HepG2 (cell line): ENCODE data around the gene TEX14. TPM values are rescaled to one million over a fixed set of nuclear protein-coding genes. Genes with fewer than 3 reads are reported as not detected.

Source experiments
- BRD4 ChIP-seq: sonication (generic); formaldehyde crosslinking; IDR thresholded peaks from 2 replicates; pipeline ENCODE4 v1.4.0; 2020; ENCODE audit warnings: missing genetic modification reagents
- DMAP1 ChIP-seq: IDR thresholded peaks from 2 replicates; pipeline ENCODE4 v1.6.1; 2016
- GABPB1 ChIP-seq: IDR thresholded peaks from 2 replicates; pipeline ENCODE4 v1.6.1; 2016; ENCODE audit warnings: mild to moderate bottlenecking, missing genetic modification reagents, moderate library complexity, missing compliant biosample characterization
- GPBP1L1 ChIP-seq: sonication (generic); formaldehyde crosslinking; IDR thresholded peaks from 2 replicates; pipeline ENCODE4 v1.5.0; 2020; ENCODE audit warnings: mild to moderate bottlenecking, missing genetic modification reagents
- HOXA5 ChIP-seq: sonication (generic); formaldehyde crosslinking; IDR thresholded peaks from 2 replicates; pipeline ENCODE4 v1.4.0; 2020; ENCODE audit warnings: missing genetic modification reagents
- IKZF5 ChIP-seq: IDR thresholded peaks from 2 replicates; pipeline ENCODE4 v1.6.1; 2018; ENCODE audit warnings: missing genetic modification reagents, mild to moderate bottlenecking, missing compliant biosample characterization
- IRF1 ChIP-seq: sonication (generic); formaldehyde crosslinking; IDR thresholded peaks from 2 replicates; pipeline ENCODE4 v1.4.0; 2020; ENCODE audit warnings: low read depth, mild to moderate bottlenecking, missing genetic modification reagents
- MEIS1 ChIP-seq: sonication (generic); formaldehyde crosslinking; IDR thresholded peaks from 2 replicates; pipeline ENCODE4 v1.9.0; 2021; ENCODE audit warnings: mild to moderate bottlenecking, missing genetic modification reagents, moderate library complexity, borderline replicate concordance
- POLR2AphosphoS5 ChIP-seq: IDR thresholded peaks from 2 replicates; pipeline ENCODE4 v1.6.1; 2012; ENCODE audit warnings: low read depth, low read length
- U2AF2 ChIP-seq: fragments of 200-400 bp; formaldehyde crosslinking; IDR thresholded peaks from 2 replicates; pipeline ENCODE4 v1.6.1; 2017; ENCODE audit warnings: low read depth, mild to moderate bottlenecking, low read length
- WIZ ChIP-seq: sonication (generic); formaldehyde crosslinking; IDR thresholded peaks from 2 replicates; pipeline ENCODE4 v1.5.1; 2020; ENCODE audit warnings: mild to moderate bottlenecking, missing genetic modification reagents
- ZKSCAN1 ChIP-seq: fragments of 150-350 bp; IDR thresholded peaks from 2 replicates; pipeline ENCODE4 v1.6.1; 2014; ENCODE audit warnings: low read length
- ZNF234 ChIP-seq: sonication (generic); formaldehyde crosslinking; conservative IDR thresholded peaks from 2 replicates; pipeline ENCODE4 v1.5.1; 2020; ENCODE audit warnings: mild to moderate bottlenecking, missing genetic modification reagents
- ZNF441 ChIP-seq: sonication (generic); formaldehyde crosslinking; IDR thresholded peaks from 2 replicates; pipeline ENCODE4 v1.7.0; 2021; ENCODE audit warnings: missing genetic modification reagents, borderline replicate concordance
- polyA plus RNA-seq, 8 experiments: library from polyadenylated mRNA; depleted of rRNA in 3 of 8; stranded (reverse) in 7 of 8; unstranded in 1 of 8; fragments of >200 nt; fragmentation: Illumina TruSeq in 4 of 8; extraction: Trizol in 4 of 8; gene quantifications; 2 replicates each; pipeline versions ENCODE4 v1.2.1 to v1.2.3, GENCODE V29; 2011 to 2016; ENCODE audit warnings: low read depth in 4 of 8, missing spikeins in 1 of 8, mixed read lengths in 1 of 8; ENCODE audit not compliant: insufficient read depth in 1 of 8
- total RNA-seq, 5 experiments: library from RNA; depleted of rRNA; stranded (reverse); fragments of >200 nt; fragmentation: Illumina TruSeq; extraction: Trizol; gene quantifications; 2 replicates each; pipeline ENCODE4 v1.2.3, GENCODE V29; 2016; ENCODE audit warnings: low read depth in 1 of 5
- TF ChIP-seq, protein P1 (sequence below): sonication (generic); formaldehyde crosslinking; IDR thresholded peaks from 2 replicates; pipeline ENCODE4 v1.8.0; 2022; ENCODE audit warnings: low read depth, missing genetic modification reagents
- TF ChIP-seq, protein P2 (sequence below): sonication (generic); formaldehyde crosslinking; IDR thresholded peaks from 2 replicates; pipeline ENCODE4 v1.4.0; 2020; ENCODE audit warnings: missing genetic modification reagents
- TF ChIP-seq, protein P3 (sequence below): sonication (generic); formaldehyde crosslinking; IDR thresholded peaks from 2 replicates; pipeline ENCODE4 v1.5.0; 2020; ENCODE audit warnings: missing genetic modification reagents, mild to moderate bottlenecking, borderline replicate concordance

The TEX14 gene
- total and polyA plus RNA-seq, 2 of the 13 experiments (the other 11 are each of a cell fraction or from before 2014, with no cell fraction given): 0.04 to 0.07 TPM

GRCh38 chr17:58631523-58632323 is 60.1 kb downstream of the TEX14 start (continued):
- TF ChIP-seq, protein P1, sequence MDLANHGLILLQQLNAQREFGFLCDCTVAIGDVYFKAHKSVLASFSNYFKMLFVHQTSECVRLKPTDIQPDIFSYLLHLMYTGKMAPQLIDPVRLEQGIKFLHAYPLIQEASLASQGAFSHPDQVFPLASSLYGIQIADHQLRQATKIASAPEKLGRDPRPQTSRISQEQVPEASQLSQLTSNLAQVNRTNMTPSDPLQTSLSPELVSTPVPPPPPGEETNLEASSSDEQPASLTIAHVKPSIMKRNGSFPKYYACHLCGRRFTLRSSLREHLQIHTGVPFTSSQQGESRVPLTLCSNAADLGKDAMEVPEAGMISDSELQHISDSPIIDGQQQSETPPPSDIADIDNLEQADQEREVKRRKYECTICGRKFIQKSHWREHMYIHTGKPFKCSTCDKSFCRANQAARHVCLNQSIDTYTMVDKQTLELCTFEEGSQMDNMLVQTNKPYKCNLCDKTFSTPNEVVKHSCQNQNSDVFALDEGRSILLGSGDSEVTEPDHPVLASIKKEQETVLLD: peak; percentile 84
- TF ChIP-seq IKZF5 (CRISPR knock-in tag): peak; percentile 96
- no peak for TF ChIP-seq U2AF2
- peak; percentile 100 for TF ChIP-seq POLR2AphosphoS5
- TF ChIP-seq, protein P2, sequence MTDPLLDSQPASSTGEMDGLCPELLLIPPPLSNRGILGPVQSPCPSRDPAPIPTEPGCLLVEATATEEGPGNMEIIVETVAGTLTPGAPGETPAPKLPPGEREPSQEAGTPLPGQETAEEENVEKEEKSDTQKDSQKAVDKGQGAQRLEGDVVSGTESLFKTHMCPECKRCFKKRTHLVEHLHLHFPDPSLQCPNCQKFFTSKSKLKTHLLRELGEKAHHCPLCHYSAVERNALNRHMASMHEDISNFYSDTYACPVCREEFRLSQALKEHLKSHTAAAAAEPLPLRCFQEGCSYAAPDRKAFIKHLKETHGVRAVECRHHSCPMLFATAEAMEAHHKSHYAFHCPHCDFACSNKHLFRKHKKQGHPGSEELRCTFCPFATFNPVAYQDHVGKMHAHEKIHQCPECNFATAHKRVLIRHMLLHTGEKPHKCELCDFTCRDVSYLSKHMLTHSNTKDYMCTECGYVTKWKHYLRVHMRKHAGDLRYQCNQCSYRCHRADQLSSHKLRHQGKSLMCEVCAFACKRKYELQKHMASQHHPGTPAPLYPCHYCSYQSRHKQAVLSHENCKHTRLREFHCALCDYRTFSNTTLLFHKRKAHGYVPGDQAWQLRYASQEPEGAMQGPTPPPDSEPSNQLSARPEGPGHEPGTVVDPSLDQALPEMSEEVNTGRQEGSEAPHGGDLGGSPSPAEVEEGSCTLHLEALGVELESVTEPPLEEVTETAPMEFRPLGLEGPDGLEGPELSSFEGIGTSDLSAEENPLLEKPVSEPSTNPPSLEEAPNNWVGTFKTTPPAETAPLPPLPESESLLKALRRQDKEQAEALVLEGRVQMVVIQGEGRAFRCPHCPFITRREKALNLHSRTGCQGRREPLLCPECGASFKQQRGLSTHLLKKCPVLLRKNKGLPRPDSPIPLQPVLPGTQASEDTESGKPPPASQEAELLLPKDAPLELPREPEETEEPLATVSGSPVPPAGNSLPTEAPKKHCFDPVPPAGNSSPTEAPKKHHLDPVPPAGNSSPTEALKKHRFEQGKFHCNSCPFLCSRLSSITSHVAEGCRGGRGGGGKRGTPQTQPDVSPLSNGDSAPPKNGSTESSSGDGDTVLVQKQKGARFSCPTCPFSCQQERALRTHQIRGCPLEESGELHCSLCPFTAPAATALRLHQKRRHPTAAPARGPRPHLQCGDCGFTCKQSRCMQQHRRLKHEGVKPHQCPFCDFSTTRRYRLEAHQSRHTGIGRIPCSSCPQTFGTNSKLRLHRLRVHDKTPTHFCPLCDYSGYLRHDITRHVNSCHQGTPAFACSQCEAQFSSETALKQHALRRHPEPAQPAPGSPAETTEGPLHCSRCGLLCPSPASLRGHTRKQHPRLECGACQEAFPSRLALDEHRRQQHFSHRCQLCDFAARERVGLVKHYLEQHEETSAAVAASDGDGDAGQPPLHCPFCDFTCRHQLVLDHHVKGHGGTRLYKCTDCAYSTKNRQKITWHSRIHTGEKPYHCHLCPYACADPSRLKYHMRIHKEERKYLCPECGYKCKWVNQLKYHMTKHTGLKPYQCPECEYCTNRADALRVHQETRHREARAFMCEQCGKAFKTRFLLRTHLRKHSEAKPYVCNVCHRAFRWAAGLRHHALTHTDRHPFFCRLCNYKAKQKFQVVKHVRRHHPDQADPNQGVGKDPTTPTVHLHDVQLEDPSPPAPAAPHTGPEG (CRISPR knock-in tag): peak; percentile 64; the same call in 1 of the 2 replicates
- TF ChIP-seq, protein P3, sequence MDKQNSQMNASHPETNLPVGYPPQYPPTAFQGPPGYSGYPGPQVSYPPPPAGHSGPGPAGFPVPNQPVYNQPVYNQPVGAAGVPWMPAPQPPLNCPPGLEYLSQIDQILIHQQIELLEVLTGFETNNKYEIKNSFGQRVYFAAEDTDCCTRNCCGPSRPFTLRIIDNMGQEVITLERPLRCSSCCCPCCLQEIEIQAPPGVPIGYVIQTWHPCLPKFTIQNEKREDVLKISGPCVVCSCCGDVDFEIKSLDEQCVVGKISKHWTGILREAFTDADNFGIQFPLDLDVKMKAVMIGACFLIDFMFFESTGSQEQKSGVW (CRISPR knock-in tag): no peak; the same call in 1 of the 2 replicates
- peak; percentile 98 for TF ChIP-seq HOXA5 (CRISPR knock-in tag)
- peak; percentile 62; the same call in 1 of the 2 replicates for TF ChIP-seq MEIS1 (CRISPR knock-in tag)
- no peak for TF ChIP-seq IRF1
- peak; percentile 84 for TF ChIP-seq ZKSCAN1
- no peak for TF ChIP-seq ZNF234
- no peak; the same call in 1 of the 2 replicates for TF ChIP-seq GABPB1 (CRISPR knock-in tag)
- no peak for TF ChIP-seq BRD4 (CRISPR knock-in tag)
- peak; percentile 51; the same call in 1 of the 2 replicates for TF ChIP-seq ZNF441 (CRISPR knock-in tag)
- 0 out of 2 replicates have a peak, but pooled peaks have one; percentile 13 for TF ChIP-seq WIZ (CRISPR knock-in tag)
- peak; percentile 28; the same call in 1 of the 2 replicates for TF ChIP-seq DMAP1 (CRISPR knock-in tag)
- TF ChIP-seq GPBP1L1: no peak
